Measurements from ENCODE around the gene FTO. TPM values are rescaled to one million over a fixed set of nuclear protein-coding genes. Genes with fewer than 3 reads are reported as not detected.
A peak's percentile ranks its signal among the peaks of the same experiment; 100 is the strongest.

FTO gene
- total and polyA plus RNA-seq, 2 of the 13 experiments (the other 11 are each of a cell fraction or from before 2014, with no cell fraction given), result 41.6 to 55.8 TPM

DNA sequence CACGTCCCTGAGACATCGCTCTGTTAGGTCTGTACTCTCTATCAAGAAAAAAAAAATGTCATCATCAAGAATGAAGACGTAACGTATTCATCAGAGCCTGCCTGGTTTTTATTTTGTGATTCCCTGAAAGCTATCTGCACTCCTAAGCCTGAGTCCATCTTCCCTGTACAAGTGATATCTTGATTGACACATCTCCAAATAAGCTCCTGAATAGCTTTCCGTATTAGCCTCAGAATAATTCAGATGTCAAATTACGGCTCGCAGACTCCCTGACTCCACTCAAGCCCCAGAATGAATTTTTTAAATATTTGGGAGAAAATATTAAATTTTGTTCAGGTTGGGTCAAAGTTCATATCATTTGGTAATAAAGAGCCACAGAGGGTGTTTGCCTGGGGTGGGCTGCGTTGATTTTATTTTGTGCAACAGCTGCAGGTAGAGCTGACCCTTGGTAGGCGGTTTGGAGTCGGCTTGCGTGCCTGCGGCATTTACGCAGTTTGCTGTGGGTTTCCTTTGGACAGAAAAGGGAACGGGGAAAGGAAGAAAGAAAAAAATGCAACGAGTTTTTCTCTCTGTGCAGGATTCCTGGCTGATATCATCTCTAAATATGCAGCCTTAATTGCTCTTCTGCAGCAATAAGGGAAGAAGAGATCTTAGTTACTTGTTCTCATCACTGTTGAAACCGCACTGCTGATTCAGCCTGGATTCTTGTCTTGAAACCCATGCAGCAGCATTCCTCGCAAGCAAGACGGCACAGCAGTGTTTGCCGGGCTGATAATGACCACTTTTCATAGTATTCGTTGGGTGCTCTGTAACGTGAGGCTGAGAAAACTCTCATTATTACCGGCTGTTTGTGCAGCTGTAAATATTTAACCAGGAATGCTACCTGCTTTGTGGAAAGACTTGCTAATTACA is 467.9 kb downstream of the FTO start (continued):
- TF ChIP-seq, protein P1, sequence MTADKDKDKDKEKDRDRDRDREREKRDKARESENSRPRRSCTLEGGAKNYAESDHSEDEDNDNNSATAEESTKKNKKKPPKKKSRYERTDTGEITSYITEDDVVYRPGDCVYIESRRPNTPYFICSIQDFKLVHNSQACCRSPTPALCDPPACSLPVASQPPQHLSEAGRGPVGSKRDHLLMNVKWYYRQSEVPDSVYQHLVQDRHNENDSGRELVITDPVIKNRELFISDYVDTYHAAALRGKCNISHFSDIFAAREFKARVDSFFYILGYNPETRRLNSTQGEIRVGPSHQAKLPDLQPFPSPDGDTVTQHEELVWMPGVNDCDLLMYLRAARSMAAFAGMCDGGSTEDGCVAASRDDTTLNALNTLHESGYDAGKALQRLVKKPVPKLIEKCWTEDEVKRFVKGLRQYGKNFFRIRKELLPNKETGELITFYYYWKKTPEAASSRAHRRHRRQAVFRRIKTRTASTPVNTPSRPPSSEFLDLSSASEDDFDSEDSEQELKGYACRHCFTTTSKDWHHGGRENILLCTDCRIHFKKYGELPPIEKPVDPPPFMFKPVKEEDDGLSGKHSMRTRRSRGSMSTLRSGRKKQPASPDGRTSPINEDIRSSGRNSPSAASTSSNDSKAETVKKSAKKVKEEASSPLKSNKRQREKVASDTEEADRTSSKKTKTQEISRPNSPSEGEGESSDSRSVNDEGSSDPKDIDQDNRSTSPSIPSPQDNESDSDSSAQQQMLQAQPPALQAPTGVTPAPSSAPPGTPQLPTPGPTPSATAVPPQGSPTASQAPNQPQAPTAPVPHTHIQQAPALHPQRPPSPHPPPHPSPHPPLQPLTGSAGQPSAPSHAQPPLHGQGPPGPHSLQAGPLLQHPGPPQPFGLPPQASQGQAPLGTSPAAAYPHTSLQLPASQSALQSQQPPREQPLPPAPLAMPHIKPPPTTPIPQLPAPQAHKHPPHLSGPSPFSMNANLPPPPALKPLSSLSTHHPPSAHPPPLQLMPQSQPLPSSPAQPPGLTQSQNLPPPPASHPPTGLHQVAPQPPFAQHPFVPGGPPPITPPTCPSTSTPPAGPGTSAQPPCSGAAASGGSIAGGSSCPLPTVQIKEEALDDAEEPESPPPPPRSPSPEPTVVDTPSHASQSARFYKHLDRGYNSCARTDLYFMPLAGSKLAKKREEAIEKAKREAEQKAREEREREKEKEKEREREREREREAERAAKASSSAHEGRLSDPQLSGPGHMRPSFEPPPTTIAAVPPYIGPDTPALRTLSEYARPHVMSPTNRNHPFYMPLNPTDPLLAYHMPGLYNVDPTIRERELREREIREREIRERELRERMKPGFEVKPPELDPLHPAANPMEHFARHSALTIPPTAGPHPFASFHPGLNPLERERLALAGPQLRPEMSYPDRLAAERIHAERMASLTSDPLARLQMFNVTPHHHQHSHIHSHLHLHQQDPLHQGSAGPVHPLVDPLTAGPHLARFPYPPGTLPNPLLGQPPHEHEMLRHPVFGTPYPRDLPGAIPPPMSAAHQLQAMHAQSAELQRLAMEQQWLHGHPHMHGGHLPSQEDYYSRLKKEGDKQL (CRISPR knock-in tag; IDR thresholded peaks at IDR 0.05; ENCODE audit: low read depth), result no peak
- TF ChIP-seq, protein P2, sequence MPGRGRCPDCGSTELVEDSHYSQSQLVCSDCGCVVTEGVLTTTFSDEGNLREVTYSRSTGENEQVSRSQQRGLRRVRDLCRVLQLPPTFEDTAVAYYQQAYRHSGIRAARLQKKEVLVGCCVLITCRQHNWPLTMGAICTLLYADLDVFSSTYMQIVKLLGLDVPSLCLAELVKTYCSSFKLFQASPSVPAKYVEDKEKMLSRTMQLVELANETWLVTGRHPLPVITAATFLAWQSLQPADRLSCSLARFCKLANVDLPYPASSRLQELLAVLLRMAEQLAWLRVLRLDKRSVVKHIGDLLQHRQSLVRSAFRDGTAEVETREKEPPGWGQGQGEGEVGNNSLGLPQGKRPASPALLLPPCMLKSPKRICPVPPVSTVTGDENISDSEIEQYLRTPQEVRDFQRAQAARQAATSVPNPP (CRISPR knock-in tag; IDR thresholded peaks at IDR 0.05), result no peak
- TF ChIP-seq NR2F2 (IDR thresholded peaks at IDR 0.05; ENCODE audit: borderline replicate concordance, low read depth) (no peak), SKI (IDR thresholded peaks at IDR 0.05; ENCODE audit: partially characterized antibody) (no peak), SP4 (CRISPR knock-in tag; IDR thresholded peaks at IDR 0.05) (0 out of 2 replicates have a peak, but pooled peaks have one; percentile 24), SRSF4 (IDR thresholded peaks at IDR 0.05; ENCODE audit: low read depth, low read length, poor library complexity, severe bottlenecking) (no peak), RFX3 (CRISPR knock-in tag; IDR thresholded peaks at IDR 0.05) (no peak), ZNF501 (CRISPR knock-in tag; IDR thresholded peaks at IDR 0.05) (no peak), NCOR1 (IDR thresholded peaks at IDR 0.05; ENCODE audit: borderline replicate concordance, low read length) (peak; percentile 27), GATAD2A (CRISPR knock-in tag; IDR thresholded peaks at IDR 0.05) (no peak), HMGA1 (CRISPR knock-in tag; conservative IDR thresholded peaks at IDR 0.05) (no peak)
- TF ChIP-seq, protein P3, sequence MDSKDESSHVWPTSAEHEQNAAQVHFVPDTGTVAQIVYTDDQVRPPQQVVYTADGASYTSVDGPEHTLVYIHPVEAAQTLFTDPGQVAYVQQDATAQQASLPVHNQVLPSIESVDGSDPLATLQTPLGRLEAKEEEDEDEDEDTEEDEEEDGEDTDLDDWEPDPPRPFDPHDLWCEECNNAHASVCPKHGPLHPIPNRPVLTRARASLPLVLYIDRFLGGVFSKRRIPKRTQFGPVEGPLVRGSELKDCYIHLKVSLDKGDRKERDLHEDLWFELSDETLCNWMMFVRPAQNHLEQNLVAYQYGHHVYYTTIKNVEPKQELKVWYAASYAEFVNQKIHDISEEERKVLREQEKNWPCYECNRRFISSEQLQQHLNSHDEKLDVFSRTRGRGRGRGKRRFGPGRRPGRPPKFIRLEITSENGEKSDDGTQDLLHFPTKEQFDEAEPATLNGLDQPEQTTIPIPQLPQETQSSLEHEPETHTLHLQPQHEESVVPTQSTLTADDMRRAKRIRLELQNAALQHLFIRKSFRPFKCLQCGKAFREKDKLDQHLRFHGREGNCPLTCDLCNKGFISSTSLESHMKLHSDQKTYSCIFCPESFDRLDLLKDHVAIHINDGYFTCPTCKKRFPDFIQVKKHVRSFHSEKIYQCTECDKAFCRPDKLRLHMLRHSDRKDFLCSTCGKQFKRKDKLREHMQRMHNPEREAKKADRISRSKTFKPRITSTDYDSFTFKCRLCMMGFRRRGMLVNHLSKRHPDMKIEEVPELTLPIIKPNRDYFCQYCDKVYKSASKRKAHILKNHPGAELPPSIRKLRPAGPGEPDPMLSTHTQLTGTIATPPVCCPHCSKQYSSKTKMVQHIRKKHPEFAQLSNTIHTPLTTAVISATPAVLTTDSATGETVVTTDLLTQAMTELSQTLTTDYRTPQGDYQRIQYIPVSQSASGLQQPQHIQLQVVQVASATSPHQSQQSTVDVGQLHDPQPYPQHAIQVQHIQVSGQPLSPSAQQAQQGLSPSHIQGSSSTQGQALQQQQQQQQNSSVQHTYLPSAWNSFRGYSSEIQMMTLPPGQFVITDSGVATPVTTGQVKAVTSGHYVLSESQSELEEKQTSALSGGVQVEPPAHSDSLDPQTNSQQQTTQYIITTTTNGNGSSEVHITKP (CRISPR knock-in tag; IDR thresholded peaks at IDR 0.05; ENCODE audit: low read depth), result no peak
- TF ChIP-seq, protein P4, sequence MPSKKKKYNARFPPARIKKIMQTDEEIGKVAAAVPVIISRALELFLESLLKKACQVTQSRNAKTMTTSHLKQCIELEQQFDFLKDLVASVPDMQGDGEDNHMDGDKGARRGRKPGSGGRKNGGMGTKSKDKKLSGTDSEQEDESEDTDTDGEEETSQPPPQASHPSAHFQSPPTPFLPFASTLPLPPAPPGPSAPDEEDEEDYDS (CRISPR knock-in tag; IDR thresholded peaks at IDR 0.05), result peak; percentile 50; the same call in 1 of the 2 replicates
